Stimulated activated CD8-positive, alpha-beta memory T cell treated with anti-CD3 and anti-CD28 coated beads, Interleukin-7, amount 100 ng/mL, for 48 hours (primary cell): ENCODE results near the gene PPARA.
"Not testable (repeated sequence)": the region's sequence is repeated elsewhere in the genome, so short reads cannot be mapped to it uniquely, and the experiment has no call there.

Experiments used
- DNase-seq, 2 donors: peaks; one replicate each; pipeline ENCODE4 v3.0.0-alpha.2; 2020; ENCODE audit warnings: low read depth in 1 of 2; ENCODE audit errors: extremely low read depth in 1 of 2

The PPARA gene

DNA sequence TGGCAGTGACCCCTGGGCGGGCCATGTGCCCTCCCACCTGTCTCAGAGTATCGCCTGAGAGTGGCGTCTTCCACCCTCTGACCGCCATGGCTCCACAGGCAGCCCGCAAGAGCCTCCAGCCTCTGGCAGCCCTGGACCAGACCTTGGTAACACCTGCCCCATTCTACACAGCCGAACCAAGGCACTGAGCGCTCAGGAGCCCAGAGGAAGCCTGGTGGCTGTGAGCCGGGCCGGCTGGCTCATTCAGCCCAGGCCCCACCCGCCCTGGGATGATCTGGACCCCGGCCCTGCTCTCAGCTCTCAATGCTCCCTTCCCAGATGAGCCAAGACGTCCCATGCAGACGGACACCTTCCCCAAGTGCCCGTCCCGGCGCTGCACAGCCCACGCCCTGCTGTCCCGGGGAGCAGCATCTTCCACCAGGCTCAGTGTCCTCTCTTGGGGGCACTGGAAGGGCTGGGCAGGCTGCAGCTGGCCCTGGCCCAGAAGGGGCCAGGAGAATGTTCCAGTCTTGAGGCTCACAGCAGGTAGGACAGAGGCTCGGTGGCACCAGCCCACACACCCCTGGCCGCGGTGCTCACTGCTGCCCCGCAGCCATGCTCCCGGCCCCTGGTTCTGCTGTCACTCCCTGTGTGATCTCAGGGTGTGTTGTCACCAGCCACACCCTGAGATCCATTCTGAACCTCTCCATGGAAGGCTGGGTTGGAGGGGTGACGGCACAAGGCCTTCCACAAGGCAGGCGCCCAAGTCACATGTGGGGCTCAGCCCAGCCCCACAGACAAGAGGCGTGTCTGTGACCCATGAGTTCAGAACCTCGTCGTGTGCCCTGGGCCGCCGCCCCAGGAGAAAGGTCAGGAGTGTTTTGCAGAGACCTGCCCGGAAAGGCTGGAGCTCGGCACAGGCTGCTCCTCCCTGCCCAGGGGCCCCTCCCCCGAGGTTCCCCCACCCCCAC lies 24.2 kb upstream of the PPARA start:
- DNase-seq = no peak

GRCh38 chr22:46126853-46127385 lies 23.4 kb upstream of the PPARA start:
- no peak for DNase-seq

GRCh38 chr22:46127556-46127955 lies 22.8 kb upstream of the PPARA start:
- DNase-seq = no peak

DNA sequence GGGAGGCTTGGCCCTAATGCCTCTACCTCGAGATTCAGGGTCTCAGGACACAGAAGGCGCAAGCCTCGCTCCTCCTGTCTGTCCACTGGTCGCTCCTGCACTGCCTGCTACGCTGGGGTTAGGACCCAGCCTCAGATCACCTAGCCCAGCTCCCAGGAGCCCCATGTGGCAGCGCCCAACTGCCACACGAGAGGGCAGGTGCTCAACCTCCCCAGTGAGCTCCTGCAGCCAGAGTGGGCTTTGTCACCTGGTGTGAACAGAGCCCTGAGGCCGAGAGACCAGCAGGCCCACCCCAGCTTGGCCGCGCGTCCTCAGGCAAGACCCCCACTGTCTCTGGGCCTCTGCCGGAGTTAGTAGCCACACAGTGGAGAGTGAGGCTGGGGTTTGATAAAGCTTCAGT lies 21.7 kb upstream of the PPARA start:
- no peak for DNase-seq

DNA sequence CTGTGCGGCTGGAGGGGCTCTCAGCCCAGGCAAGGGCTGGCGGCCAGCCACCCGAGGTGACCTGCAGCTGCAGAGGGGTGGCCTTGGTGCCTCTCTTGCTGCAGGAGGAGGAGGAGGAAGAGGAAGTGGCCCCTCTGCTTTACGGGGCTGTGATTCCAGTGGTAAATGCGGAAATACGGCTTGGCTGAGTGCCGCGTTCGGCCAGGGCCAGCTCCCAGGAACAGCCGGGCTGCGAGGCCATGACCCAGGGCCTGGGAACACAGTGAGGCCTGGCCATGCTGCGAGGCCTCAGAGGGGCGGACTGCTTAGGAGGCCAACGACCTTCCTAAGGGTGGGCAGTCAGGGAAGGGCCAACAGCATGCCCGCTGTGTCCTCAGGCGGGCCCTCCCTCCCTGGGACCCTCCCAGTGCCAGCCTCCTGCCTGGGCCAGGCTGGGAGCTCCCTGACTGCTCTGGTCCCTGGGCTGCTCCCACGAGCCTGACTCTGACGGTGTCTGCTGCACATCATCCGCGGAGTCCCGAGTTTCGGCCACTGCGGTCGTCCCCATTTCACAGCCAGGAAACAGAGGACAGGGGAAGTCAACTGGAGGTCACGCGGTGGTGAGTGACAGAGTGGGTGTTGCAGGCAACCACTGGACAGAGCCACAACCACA lies 20.8 kb upstream of the PPARA start:
- DNase-seq = no peak

DNA sequence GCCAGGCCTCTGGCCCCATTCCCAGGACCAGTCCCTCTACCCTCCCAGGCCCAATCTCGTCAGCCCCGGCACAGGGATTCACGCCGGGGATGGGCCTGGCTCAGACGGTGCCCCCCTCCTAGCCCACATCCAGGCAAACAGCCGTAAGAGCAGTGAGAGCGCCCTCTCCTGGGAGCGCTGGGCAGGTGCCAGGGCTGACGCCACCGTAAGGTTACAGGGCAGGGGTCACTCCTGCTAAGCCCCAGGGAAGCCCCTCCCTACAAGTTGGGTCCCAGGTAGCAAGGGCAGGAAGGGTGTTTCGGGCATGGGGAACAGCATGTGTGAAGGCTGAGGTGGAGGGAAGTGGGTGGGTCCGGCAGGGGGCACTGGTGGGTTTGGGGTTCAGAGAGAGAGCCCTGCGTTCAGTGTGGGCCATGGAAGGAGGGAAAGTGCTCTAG lies 19.2 kb upstream of the PPARA start:
- no peak for DNase-seq

DNA sequence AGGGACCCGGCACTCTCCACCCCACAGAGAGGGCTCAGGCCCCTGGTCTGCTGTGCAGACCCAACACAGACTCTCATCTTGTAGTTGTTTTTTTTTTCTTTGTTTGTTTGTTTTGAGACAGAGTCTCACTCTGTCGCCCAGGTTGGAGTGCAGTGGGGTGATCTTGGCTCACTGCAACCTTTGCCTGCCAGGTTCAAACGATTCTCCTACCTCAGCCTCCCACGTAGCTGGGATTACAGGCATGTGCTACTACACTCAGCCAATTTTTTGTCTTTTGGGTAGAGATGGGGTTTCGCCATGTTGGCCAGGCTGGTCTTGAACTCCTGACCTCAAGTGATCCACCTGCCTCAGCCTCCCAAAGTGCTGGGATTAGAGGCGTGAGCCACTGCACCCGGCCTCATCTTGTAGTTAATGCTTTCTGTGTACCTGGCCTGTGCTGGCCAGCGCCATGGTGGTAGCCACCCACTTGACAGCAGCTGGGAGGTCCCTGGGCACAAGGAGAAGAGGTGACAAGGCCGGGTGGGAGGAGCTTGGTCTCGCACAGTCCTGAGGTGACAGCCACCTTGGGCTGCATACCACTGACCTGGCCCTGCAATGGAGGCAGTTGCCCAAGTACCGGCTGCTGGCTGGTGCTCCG lies 18.0 kb upstream of the PPARA start:
- not testable (repeated sequence) for DNase-seq

GRCh38 chr22:46132830-46133587 lies 17.3 kb upstream of the PPARA start:
- no peak for DNase-seq

GRCh38 chr22:46133588-46133855 lies 16.8 kb upstream of the PPARA start:
- no peak for DNase-seq

GRCh38 chr22:46134111-46134705 lies 16.1 kb upstream of the PPARA start:
- no peak for DNase-seq

- no peak for DNase-seq
These were observed 14.5 kb upstream of the PPARA start for GRCh38 chr22:46135611-46136485.

- no peak for DNase-seq
These were observed 13.7 kb upstream of the PPARA start for GRCh38 chr22:46136486-46137217.

DNA sequence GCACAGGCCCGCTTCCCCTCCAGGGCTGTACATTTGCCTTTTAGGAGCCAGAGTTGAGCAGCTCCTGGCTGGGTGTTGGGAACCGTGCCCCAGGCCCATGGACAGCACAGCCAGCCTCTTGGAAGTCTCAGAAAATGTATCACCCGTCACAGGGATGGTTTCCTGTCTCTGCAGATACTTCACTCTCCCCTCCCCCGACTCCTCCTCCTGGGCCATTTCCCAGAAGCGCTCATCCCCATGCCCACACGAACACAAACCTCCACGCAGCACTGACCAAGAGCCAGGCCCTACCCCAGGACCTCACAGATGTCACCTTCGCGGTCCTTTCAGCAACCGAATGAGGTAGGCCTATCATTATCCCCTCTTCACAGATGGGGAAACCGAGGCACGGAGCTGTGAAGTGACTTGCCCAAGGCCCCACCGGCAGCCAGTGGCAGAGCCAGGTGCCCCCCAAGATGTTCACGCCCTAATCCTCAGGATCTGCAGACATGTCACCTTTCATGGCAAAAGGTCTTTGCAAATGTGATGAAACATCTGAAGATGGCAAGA lies 13.0 kb upstream of the PPARA start:
- DNase-seq = no peak

- DNase-seq = no peak
These were observed 12.1 kb upstream of the PPARA start for GRCh38 chr22:46138058-46138797.

- DNase-seq = not testable (repeated sequence)
These were observed 10.9 kb upstream of the PPARA start for GRCh38 chr22:46139417-46139816.

GRCh38 chr22:46139895-46140350 lies 10.4 kb upstream of the PPARA start:
- no peak for DNase-seq

DNA sequence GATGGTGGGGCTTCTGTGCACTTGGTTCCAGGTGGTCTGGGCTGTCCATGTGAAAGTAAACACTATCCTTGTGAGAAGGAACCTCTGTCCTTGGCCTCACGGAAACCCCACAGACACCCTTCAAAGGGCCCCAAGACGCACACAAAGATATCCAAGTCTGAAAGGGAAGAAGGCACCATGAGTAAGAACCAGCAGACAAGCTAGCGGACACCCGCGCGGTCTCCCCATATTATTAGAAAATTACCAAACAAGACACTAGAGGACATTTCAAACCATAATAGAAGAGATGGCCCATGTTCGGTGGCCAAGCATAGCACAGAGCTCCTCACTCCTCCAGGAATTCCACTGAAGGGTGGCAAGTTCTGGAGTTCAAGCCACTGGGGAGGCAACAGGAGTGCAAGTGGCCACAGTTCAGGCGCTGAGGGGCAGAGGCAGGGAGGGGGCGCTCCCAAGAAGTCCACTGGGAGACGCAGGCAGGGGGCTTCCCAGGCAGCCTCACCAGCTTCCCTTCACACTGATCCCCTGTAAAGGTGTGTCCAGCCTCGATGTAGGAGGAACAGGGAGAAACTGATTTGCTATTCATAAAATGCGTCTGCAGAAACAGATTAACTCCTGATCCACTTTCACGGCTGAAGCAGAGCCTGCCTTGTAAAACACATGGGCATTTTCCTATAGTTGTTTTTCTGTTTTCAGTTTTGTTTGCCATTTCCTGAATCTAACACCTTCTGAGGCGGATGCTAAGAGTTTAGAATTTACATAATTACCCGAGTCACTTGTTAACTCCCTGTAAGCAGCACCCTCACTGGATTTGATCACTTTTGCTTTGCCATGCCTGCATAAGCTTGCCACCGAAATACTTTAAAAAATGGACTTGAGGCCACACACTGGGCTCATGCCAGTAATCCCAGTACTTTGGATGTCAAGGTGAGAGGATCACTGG lies 9.1 kb upstream of the PPARA start:
- DNase-seq = no peak
